H1 (cell line): Measurements from ENCODE around the gene LDB1. TPM values are rescaled to one million over a fixed set of nuclear protein-coding genes. Genes with fewer than 3 reads are reported as not detected.

ENCODE experiments used
- CTCF ChIA-PET: fragments of 300-600 bp; sonication (Branson Sonifier 250); formaldehyde crosslinking; loops from one replicate; lab custom pipeline; 2021; ENCODE audit not compliant: partially characterized antibody; lab: Charles Lee
- POLR2A ChIA-PET: fragments of 300-600 bp; sonication (Branson Sonifier 250); formaldehyde crosslinking; loops from one replicate; lab custom pipeline; 2021; ENCODE audit warnings: inconsistent platforms; ENCODE audit not compliant: partially characterized antibody; lab: Charles Lee
- DNase-seq, 2 experiments: peaks; one replicate each; pipeline versions ENCODE4 v3.0.0 to v3.0.0-alpha.2; 2010 to 2022; ENCODE audit warnings: low spot score in 2 of 2, low read depth in 1 of 2, mixed read lengths in 1 of 2
- FAIRE-seq: peaks from 2 replicates; lab custom pipeline; 2011; peaks lifted over from hg19 to GRCh38; lab: Jason Lieb, UNC
- H2AFZ ChIP-seq: 2 replicates; pipeline ENCODE4 v1.8.1; 2012; ENCODE audit warnings: low read length, inconsistent platforms
- H2AK5ac ChIP-seq: 2 replicates; pipeline ENCODE4 v1.6.1; 2013; ENCODE audit warnings: low read depth, low read length
- H2BK120ac ChIP-seq: replicated peaks from 2 replicates; pipeline ENCODE3; 2013; ENCODE audit warnings: low read depth, low read length, inconsistent platforms
- H2BK12ac ChIP-seq: 2 replicates; pipeline ENCODE4 v1.6.1; 2013; ENCODE audit warnings: low read depth, low read length
- H2BK15ac ChIP-seq: 2 replicates; pipeline ENCODE4 v1.6.1; 2013; ENCODE audit warnings: low read length
- H2BK20ac ChIP-seq: 2 replicates; pipeline ENCODE4 v1.6.1; 2013; ENCODE audit warnings: low read length
- H2BK5ac ChIP-seq: 2 replicates; pipeline ENCODE4 v1.6.1; 2013; ENCODE audit warnings: low read depth, low read length
- H3K14ac ChIP-seq: 2 replicates; pipeline ENCODE4 v1.6.1; 2013; ENCODE audit warnings: inconsistent platforms; ENCODE audit not compliant: insufficient read length
- H3K18ac ChIP-seq: 2 replicates; pipeline ENCODE4 v1.6.1; 2013; ENCODE audit warnings: low read length; ENCODE audit errors: extremely low read depth
- H3K23ac ChIP-seq: 2 replicates; pipeline ENCODE4 v1.6.1; 2013; ENCODE audit warnings: inconsistent platforms; ENCODE audit not compliant: insufficient read length
- H3K23me2 ChIP-seq: 2 replicates; pipeline ENCODE4 v1.6.1; 2013; ENCODE audit warnings: low read depth, low read length
- H3K27ac ChIP-seq: 2 replicates; pipeline ENCODE4 v1.6.1; 2011; ENCODE audit warnings: low read depth, low read length, inconsistent platforms
- H3K27me3 ChIP-seq, 4 experiments: replicated peaks in 1 of 4; 1 replicate in 1 of 4; 2 replicates in 3 of 4; pipeline versions ENCODE4 v1.6.1 to v1.8.1; 2011 to 2013; ENCODE audit warnings: low read length in 3 of 4, mild to moderate bottlenecking in 3 of 4, inconsistent platforms in 2 of 4, mixed read lengths in 2 of 4, moderate library complexity in 1 of 4; ENCODE audit not compliant: control insufficient read depth in 3 of 4, insufficient read depth in 3 of 4; ENCODE audit errors: extremely low read depth in 1 of 4
- H3K36me3 ChIP-seq, 4 experiments: 2 replicates each; pipeline versions ENCODE4 v1.6.1 to v1.8.1; 2011 to 2013; ENCODE audit warnings: mild to moderate bottlenecking in 4 of 4, low read length in 3 of 4, moderate library complexity in 2 of 4, control low read depth in 1 of 4, inconsistent platforms in 1 of 4; ENCODE audit not compliant: insufficient read depth in 4 of 4, control insufficient read depth in 2 of 4
- H3K4ac ChIP-seq: replicated peaks from 2 replicates; pipeline ENCODE3; 2013; ENCODE audit warnings: low read length, low read depth, mixed read lengths, inconsistent platforms; ENCODE audit not compliant: insufficient read length
- H3K4me1 ChIP-seq, 4 experiments: replicated peaks in 1 of 4; 1 replicate in 1 of 4; 2 replicates in 3 of 4; pipeline versions ENCODE4 v1.6.1 to v1.8.1; 2011 to 2013; ENCODE audit warnings: low read length in 3 of 4, inconsistent platforms in 2 of 4, mixed read lengths in 1 of 4; ENCODE audit not compliant: insufficient read depth in 4 of 4, control insufficient read depth in 3 of 4
- H3K4me2 ChIP-seq, 2 experiments: 2 replicates each; pipeline versions ENCODE4 v1.6.1 to v1.8.1; 2011 to 2013; ENCODE audit warnings: low read depth in 2 of 2, low read length in 2 of 2, control low read depth in 1 of 2, inconsistent platforms in 1 of 2, mild to moderate bottlenecking in 1 of 2; ENCODE audit not compliant: insufficient read depth in 1 of 2
- H3K4me3 ChIP-seq, 4 experiments: fragments of 200-600, 300-600 bp in 1 of 4; sonication (generic), shearing (Covaris generic), sonication (Bioruptor Twin) in 1 of 4; 2 replicates each; pipeline versions ENCODE4 v1.5.1 to v1.8.1; 2011 to 2016; ENCODE audit warnings: low read length in 4 of 4, low read depth in 3 of 4, control low read depth in 2 of 4, inconsistent platforms in 2 of 4, mild to moderate bottlenecking in 2 of 4, mixed read lengths in 1 of 4, moderate library complexity in 1 of 4; ENCODE audit not compliant: insufficient read depth in 2 of 4; ENCODE audit errors: extremely low read depth in 1 of 4
- H3K56ac ChIP-seq: replicated peaks from 2 replicates; pipeline ENCODE3; 2013; ENCODE audit warnings: low read depth, mild to moderate bottlenecking, mixed read lengths, low read length, inconsistent platforms; ENCODE audit not compliant: insufficient read length
- H3K79me1 ChIP-seq: 2 replicates; pipeline ENCODE4 v1.6.1; 2013; ENCODE audit warnings: low read depth, low read length, control low read depth
- H3K79me2 ChIP-seq, 2 experiments: 2 replicates each; pipeline versions ENCODE4 v1.6.1 to v1.8.1; 2012 to 2013; ENCODE audit warnings: low read length in 2 of 2, mild to moderate bottlenecking in 2 of 2, inconsistent platforms in 1 of 2; ENCODE audit not compliant: insufficient read depth in 2 of 2, control insufficient read depth in 1 of 2
- H3K9ac ChIP-seq, 4 experiments: replicated peaks in 1 of 4; 1 replicate in 1 of 4; 2 replicates in 3 of 4; pipeline versions ENCODE4 v1.6.1 to v1.8.1; 2011 to 2013; ENCODE audit warnings: low read depth in 3 of 4, low read length in 3 of 4, control low read depth in 2 of 4, mild to moderate bottlenecking in 2 of 4, moderate library complexity in 2 of 4, inconsistent platforms in 1 of 4; ENCODE audit errors: extremely low read depth in 1 of 4
- H3K9me3 ChIP-seq, 2 experiments: 2 replicates each; pipeline versions ENCODE4 v1.6.1 to v1.8.1; 2012 to 2013; ENCODE audit warnings: mild to moderate bottlenecking in 2 of 2, moderate library complexity in 2 of 2, control low read depth in 1 of 2, inconsistent platforms in 1 of 2, low read depth in 1 of 2, low read length in 1 of 2, mixed read lengths in 1 of 2; ENCODE audit not compliant: insufficient read depth in 2 of 2
- H4K20me1 ChIP-seq, 2 experiments: replicated peaks in 1 of 2; 2 replicates each; pipeline versions ENCODE3 to v1.8.1; 2011 to 2013; ENCODE audit warnings: inconsistent platforms in 2 of 2, low read length in 2 of 2, mild to moderate bottlenecking in 1 of 2; ENCODE audit not compliant: insufficient read depth in 2 of 2, control insufficient read depth in 1 of 2
- H4K5ac ChIP-seq: 2 replicates; pipeline ENCODE4 v1.6.1; 2013; ENCODE audit warnings: low read length, low read depth, mixed read lengths, inconsistent platforms; ENCODE audit not compliant: insufficient read length
- H4K8ac ChIP-seq: 2 replicates; pipeline ENCODE4 v1.8.0; 2013; ENCODE audit warnings: mild to moderate bottlenecking, moderate library complexity, low read length, inconsistent platforms; ENCODE audit not compliant: insufficient read depth; ENCODE audit errors: extremely low read depth
- H4K91ac ChIP-seq: replicated peaks from 2 replicates; pipeline ENCODE3; 2013; ENCODE audit warnings: low read length, mixed read lengths, inconsistent platforms; ENCODE audit not compliant: insufficient read length
- BACH1 ChIP-seq: IDR thresholded peaks from 2 replicates; pipeline ENCODE4 v1.6.1; 2012; ENCODE audit warnings: low read length, improper control_type of control experiment
- BRCA1 ChIP-seq: IDR thresholded peaks from 2 replicates; pipeline ENCODE4 v1.6.1; 2012; ENCODE audit warnings: low read depth, low read length, improper control_type of control experiment
- CREB1 ChIP-seq: IDR thresholded peaks from 2 replicates; pipeline ENCODE4 v1.6.1; 2012; ENCODE audit warnings: inconsistent platforms
- EGR1 ChIP-seq: IDR thresholded peaks from 2 replicates; pipeline ENCODE4 v1.6.1; 2011; ENCODE audit warnings: low read depth, low read length, borderline replicate concordance
- JUND ChIP-seq: IDR thresholded peaks from 2 replicates; pipeline ENCODE4 v1.6.1; 2011; ENCODE audit warnings: mild to moderate bottlenecking, improper control_type of control experiment, low read length
- KDM4A ChIP-seq: IDR thresholded peaks from one replicate; pipeline ENCODE4 v1.7.1; 2012; ENCODE audit warnings: low read depth, mild to moderate bottlenecking, moderate library complexity, low read length, inconsistent platforms; ENCODE audit not compliant: severe bottlenecking
- RFX5 ChIP-seq: IDR thresholded peaks from 2 replicates; pipeline ENCODE4 v1.6.1; 2011; ENCODE audit warnings: low read depth, low read length, improper control_type of control experiment, borderline replicate concordance
- SUZ12 ChIP-seq: fragments of 200-600 bp; sonication (generic); IDR thresholded peaks from 2 replicates; pipeline ENCODE4 v1.6.1; 2012; ENCODE audit warnings: mild to moderate bottlenecking, inconsistent platforms, low read length, moderate library complexity, mixed read lengths
- WGBS, 2 experiments: shearing (Covaris generic) in 1 of 2; methylation state at CpG; one replicate each; pipeline versions ENCODE4 v1.1.6 to v1.1.7; 2013 to 2015; ENCODE audit warnings: low lambda C conversion rate in 2 of 2, mixed read lengths in 2 of 2, inconsistent platforms in 1 of 2, low coverage in 1 of 2, missing lambda C conversion rate in 1 of 2; ENCODE audit not compliant: insufficient replicate concordance in 2 of 2, insufficient coverage in 1 of 2, insufficient read length in 1 of 2; ENCODE audit errors: extremely low coverage in 1 of 2, missing lambda C conversion rate in 1 of 2; 5-methylcytosine and 5-hydroxymethylcytosine counted together
- polyA plus RNA-seq, 7 experiments: library from polyadenylated mRNA; depleted of rRNA in 3 of 7; stranded (reverse) in 5 of 7; unstranded in 2 of 7; fragments of >200 nt in 5 of 7; fragments of 200-250 nt in 2 of 7; gene quantifications; 1 replicate in 5 of 7; 2 replicates in 1 of 7; 4 replicates in 1 of 7; pipeline versions ENCODE4 v1.2.1 to v1.2.3, GENCODE V29; 2011 to 2013; ENCODE audit warnings: missing spikeins in 2 of 7, mixed read lengths in 2 of 7
- total RNA-seq: library from RNA; stranded (reverse); fragmentation: NEBNext Ultra II Directional; extraction: Animal tissue kit (Norgen Biotek cat#: 25700); gene quantifications from 2 replicates; pipeline ENCODE4 v1.2.1, GENCODE V29; 2021

The LDB1 gene
- total and polyA plus RNA-seq, 2 of the 8 experiments (the other 6 are each of a cell fraction or from before 2014, with no cell fraction given): 88.4 to 138 TPM

- Histone ChIP-seq H3K79me1 (peaks cover 36% of the 10 kb centered on the region), H2AFZ (no peak overlapping the region), H3K36me3 (peaks cover 55 to 75% (median 69%) of the 10 kb centered on the region in 4 experiments), H2BK5ac (no peak overlapping the region), H4K91ac (no peak overlapping the region), H3K23ac (no peak overlapping the region), H3K27ac (no peak overlapping the region), H2BK120ac (no peak overlapping the region), H3K56ac (no peak overlapping the region), H4K5ac (no peak overlapping the region), H4K8ac (no peak overlapping the region), H2AK5ac (no peak overlapping the region), H3K18ac (no peak overlapping the region), H3K4ac (no peak overlapping the region), H3K27me3 (no peaks in the 10 kb centered on the region), H2BK20ac (no peak overlapping the region), H3K23me2 (no peaks in the 10 kb centered on the region), H3K4me1 (peaks cover 0 to 4% (median 1%) of the 10 kb centered on the region in 4 experiments; a peak in 3 of 7 replicates), H3K9me3 (no peaks in the 10 kb centered on the region), H2BK15ac (no peak overlapping the region), H3K4me2 (no peak overlapping the region), H4K20me1 (peaks cover 34 to 53% of the 10 kb centered on the region in 2 experiments), H2BK12ac (no peak overlapping the region), H3K4me3 (no peak overlapping the region), H3K79me2 (peaks cover 19 to 75% of the 10 kb centered on the region in 2 experiments), H3K9ac (no peak overlapping the region), H3K14ac (no peak overlapping the region)
- CTCF ChIA-PET: interaction anchor here (0.6 to 3.8 kb wide), 5 partner anchors 8 to 22 kb away, joined by 3 to 20 read pairs (median 3); no protein-coding TSS in a partner anchor
- FAIRE-seq: no peak
- POLR2A ChIA-PET: interaction anchor here (0.7 to 20.0 kb wide), 6 partner anchors 12 to 518 kb away, joined by 3 to 408 read pairs (median 4); partner anchors contain the start of genes LDB1 and NOLC1
- WGBS, 2 experiments: 96% methylated on average over 4 of the region's 4 CpGs; no CpG with 5 or more reads in 1 of the 2 experiments
- no peak for DNase-seq
- TF ChIP-seq BRCA1: no peak
- TF ChIP-seq RFX5: no peak
- TF ChIP-seq BACH1: no peak
- no peak for TF ChIP-seq KDM4A
- no peak for TF ChIP-seq SUZ12
- TF ChIP-seq JUND: no peak
- TF ChIP-seq CREB1: no peak
- no peak for TF ChIP-seq EGR1
Measured at GRCh38 chr10:102140218-102140617, 20.1 kb upstream of the LDB1 start.
